Right ventricle myocardium inferior (tissue), 1 donor: Measurements from ENCODE around the gene HRAS. TPM values are rescaled to one million over a fixed set of nuclear protein-coding genes. Genes with fewer than 3 reads are reported as not detected.
"Not testable (repeated sequence)": the region's sequence is repeated elsewhere in the genome, so short reads cannot be mapped to it uniquely, and the experiment has no call there.

Experiments
- ATAC-seq: fragments of 200-7000 bp; cut with Tn5 transposase; one replicate; pipeline ENCODE4 v1.9.1; 2020; ENCODE audit warnings: mild to moderate bottlenecking, moderate library complexity
- DNase-seq: peaks from one replicate; pipeline ENCODE4 v3.0.0; 2021; ENCODE audit errors: missing footprints
- intact Hi-C: fragments of 100-400 bp; cut with DNase I; formaldehyde crosslinking; loops from one replicate; pipeline ENCODE4 v1.11.0; 2022
- total RNA-seq: library from RNA; stranded (reverse); fragmentation: NEBNext Ultra II Directional; extraction: Animal tissue kit (Norgen Biotek cat#: 25700); gene quantifications from one replicate; pipeline ENCODE4 v1.2.1, GENCODE V29; 2021
- donor health status: DM: no; HTN: yes; CAD: no; lungs with severe emphysema.

HRAS gene
- total RNA-seq, 1 donor from 2014 or later: 57.5 TPM

GRCh38 chr11:521177-521688 lies 14.1 kb downstream of the HRAS start:
- intact Hi-C loops: no loop called here
- DNase-seq: no peak
- ATAC-seq: no peak

- DNase-seq: peak; percentile 65
- ATAC-seq: no peak
- intact Hi-C loops: no loop called here
Observed at GRCh38 chr11:520428-521176, 14.8 kb downstream of the HRAS start.

GRCh38 chr11:518463-519202 lies 16.7 kb downstream of the HRAS start:
- intact Hi-C loops: loop anchor here (5.0 kb wide), 1 partner anchor 111 kb away; no protein-coding TSS in a partner anchor
- DNase-seq (peak; percentile 94), ATAC-seq (peak; percentile 98)

- intact Hi-C loops: loop anchor here (5.0 kb wide), 1 partner anchor 110 kb away; no protein-coding TSS in a partner anchor
- ATAC-seq: not testable (repeated sequence)
- DNase-seq: peak; percentile 71
Observed at GRCh38 chr11:516918-517685, 18.3 kb downstream of the HRAS start.

- intact Hi-C loops: loop anchor here (5.0 kb wide), 1 partner anchor 109 kb away; no protein-coding TSS in a partner anchor
- no peak for DNase-seq
- ATAC-seq: no peak
Observed at GRCh38 chr11:516400-516799, 19.0 kb downstream of the HRAS start.

DNA sequence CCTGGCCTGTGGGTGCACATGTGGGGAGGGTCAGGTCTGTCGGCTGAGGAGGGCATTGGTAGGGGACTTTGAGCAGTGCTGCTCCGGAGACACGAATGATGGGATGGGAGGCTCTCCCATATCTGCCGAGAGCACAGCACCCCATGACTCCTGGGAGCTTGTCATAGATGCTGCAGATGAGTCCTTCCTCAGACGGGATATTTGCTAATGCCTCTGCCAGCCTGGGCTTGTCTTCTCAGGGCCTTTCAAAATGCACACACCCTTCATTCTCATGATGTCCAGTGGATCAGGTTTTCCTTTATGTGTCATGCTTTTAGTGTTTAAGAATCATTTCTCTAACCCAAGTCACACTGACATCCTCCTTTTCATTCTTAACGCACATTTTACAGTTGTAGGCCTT lies 20.2 kb downstream of the HRAS start:
- ATAC-seq: no peak
- intact Hi-C loops: loop anchor here (5.0 kb wide), 1 partner anchor 108 kb away; no protein-coding TSS in a partner anchor
- DNase-seq: no peak

DNA sequence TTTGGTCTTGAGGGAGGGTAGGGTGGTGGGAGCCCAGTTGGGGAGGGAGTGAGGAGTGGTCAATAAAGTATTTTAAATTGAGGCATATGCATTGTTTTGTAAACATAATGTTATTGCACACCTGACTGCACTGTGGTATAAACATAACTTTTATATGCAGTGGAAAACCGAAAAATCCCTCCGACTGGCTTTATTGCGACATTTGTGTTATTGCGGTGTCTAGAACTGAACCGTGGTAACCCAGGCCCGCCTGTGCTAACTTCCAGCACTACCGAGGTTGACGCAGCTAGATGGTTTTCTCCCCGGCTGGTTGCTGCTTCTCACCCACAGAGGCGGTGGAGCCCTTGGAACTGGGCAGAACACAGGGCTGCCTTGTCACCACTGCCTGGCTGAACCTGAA lies 20.8 kb downstream of the HRAS start:
- intact Hi-C loops: loop anchor here (5.0 kb wide), 1 partner anchor 107 kb away; no protein-coding TSS in a partner anchor
- DNase-seq: no peak

DNA sequence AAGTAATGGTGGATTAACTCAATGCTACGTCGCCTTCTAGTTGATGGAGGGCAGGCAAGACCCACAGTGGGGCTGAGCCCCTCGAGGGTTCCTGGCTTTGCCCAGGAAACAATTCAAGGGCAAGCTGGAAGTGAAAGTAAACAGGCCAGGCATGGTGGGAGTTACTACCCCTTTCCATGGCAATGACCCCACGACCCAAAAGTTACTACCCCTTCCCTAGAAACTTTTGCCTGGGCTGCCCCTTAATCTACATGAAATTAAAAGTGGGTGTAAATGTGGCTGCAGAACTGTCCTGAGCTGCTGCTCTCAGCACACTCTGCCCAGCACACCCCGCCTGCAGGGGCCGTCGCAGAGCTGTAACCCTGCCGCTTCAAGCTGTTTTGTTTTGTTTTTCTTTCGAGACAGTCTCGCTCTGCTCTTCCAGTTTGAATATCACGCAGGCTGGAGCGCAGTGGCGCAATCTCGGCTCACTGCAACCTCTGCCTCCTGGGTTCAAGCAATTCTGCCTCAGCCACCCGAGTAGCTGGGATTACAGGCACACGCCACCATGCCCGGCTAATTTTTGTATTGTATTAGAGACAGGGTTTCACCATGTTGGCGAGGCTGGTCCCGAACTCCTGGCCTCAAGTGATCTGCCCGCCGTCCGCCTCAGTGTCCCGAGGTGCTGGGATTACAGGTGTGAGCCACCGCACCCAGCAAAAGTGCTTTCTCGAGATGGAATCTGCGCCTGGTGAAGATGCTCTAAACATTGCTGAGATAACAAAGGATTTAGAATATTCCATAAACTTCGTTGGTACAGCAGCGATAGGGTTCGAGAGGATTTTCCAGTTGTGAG lies 22.4 kb downstream of the HRAS start:
- intact Hi-C loops: no loop called here
- ATAC-seq (no peak), DNase-seq (no peak)

More for the DNA sequence above, 20.8 kb downstream of the HRAS start:
- no peak for ATAC-seq

DNA sequence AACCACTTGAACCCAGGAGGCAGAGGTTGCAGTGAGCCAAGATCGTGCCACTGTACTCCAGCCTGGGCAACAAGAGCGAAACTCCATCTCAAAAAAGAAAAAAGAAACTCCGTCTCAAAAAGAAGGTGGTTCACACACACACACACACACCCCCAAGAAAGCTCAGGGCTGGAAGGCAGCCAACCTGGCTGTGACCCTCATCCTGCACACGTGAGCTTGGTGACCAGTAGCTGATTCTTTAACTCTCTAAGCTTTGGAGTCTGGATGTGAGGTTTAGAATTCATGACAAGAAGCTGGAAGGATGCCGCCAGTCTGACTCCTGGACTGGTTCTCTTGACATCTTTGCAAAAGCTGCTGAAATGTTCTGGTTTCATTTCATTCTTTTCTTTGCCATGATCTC lies 26.4 kb downstream of the HRAS start:
- ATAC-seq: no peak
- DNase-seq: no peak
- intact Hi-C loops: no loop called here

DNA sequence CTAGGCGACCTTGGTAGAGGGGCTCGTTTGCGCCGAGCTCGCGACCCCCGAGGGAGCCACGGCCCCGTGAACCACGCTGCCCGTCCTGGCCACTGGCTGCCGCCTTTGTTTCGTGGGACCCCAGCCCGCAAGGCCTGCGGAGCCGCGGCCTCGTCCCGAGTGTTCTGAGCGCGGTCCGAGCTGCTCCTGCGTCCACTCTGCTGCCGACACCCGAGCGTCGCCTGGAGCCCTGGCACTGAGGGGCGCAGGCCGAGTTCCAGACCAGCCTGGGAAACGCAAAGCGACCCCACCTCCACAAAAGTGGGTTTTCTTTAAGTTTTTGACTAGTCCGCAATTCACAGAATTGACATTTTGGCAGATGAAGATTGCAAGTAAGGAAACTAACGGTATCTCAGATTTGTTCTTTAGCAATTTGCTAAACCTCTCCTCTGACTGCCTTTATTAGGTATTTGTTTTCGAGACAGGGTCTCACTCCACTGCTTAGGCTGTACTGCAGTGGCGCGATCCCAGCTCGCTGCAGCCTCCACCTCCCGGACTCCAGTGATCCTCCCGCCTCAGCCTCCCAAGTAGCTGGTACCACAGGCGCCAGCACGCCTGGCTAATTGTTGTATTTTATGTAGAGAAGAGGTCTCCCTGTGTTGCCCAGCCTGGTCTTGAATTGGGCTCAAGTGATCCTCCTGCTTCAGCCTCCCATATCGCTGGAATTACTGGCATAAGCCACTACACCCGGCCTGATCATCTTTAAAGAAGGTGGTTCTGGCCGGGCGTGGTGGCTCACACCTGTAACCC lies 27.5 kb downstream of the HRAS start:
- peak; percentile 65 for DNase-seq
- intact Hi-C loops: loop anchor here (2.0 kb wide), 1 partner anchor 57 kb away; the partner anchor contains the start of gene PTDSS2
- no peak for ATAC-seq

GRCh38 chr11:506995-507726 lies 28.2 kb downstream of the HRAS start, which contains the start of gene RNH1:
RNH1 (minus strand) TSS chr11:507242; CDS start chr11:502162, 5,080 bp downstream.
- peak; percentile 90 for ATAC-seq
- peak; percentile 100 for DNase-seq
- intact Hi-C loops: loop anchor here (2.0 kb wide), 1 partner anchor 56 kb away; the partner anchor contains the start of gene PTDSS2

DNA sequence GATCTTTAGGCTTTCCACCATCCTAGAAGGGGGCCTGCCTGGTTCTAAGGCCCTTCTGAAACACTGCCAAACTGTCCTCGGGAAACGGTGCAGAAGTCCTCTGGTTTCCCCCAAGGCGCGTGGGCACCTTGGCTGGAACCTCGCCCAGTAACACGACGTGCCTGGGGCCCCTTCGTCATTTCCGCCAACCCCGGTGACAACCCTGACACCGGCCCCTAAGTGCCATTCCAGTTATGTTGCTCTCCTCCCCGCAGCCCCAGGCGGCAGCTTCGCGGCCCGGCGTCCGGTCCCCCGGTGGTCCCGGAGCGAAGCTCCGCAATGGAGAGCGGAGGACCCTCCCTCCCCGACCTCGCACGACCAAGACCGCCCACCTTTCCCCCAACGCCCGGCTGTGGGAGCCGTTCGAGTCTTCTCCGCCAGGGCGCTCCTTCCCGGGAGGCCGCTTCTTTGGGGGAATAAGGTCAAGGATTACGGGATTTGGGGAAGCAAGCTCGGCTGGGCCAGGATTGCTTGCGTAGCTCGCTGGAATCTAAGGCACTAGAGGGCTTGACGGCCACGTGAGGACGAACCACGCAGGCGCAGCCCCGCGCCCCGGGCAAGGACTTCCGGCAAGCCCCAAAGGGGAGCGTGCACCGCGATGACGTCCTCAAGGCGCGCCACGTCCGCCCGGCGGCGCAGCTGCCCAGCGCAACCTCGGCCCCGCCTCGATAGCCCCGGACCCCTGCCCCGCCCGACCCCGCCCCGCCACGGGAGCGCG lies 29.0 kb downstream of the HRAS start:
- DNase-seq (peak; percentile 97), ATAC-seq (peak; percentile 89)
- intact Hi-C loops: loop anchor here (2.0 kb wide), 1 partner anchor 56 kb away; the partner anchor contains the start of gene PTDSS2

DNA sequence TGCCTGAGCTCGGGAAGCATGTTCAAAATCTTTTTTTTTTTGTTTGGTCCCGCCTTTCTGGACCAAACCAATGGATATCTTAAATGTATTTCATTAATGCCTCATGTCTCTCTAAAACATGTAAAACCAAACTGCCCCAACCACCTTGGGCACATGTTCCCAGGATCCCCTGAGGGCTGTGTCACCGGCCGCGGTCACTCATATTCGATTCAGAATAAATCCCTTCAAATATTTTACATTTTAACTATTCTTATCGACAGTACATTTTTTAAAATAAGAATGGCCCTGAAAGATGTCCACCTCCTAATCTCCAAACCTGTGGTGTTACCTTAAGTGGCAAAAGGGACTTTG lies 30.4 kb downstream of the HRAS start:
- ATAC-seq (no peak), DNase-seq (no peak)
- intact Hi-C loops: loop anchor here (5.0 kb wide), 1 partner anchor 38 kb away; no protein-coding TSS in a partner anchor

GRCh38 chr11:504053-504993 lies 31.1 kb downstream of the HRAS start:
- DNase-seq: peak; percentile 82
- intact Hi-C loops: loop anchor here (5.0 kb wide), 1 partner anchor 37 kb away; no protein-coding TSS in a partner anchor
- ATAC-seq: no peak
